IPS-15b (cell line): ENCODE results near the gene AVP.
"Not testable (repeated sequence)": the region's sequence is repeated elsewhere in the genome, so short reads cannot be mapped to it uniquely, and the experiment has no call there.

ENCODE experiments used
- H3K27me3 ChIP-seq: one replicate; pipeline ENCODE4 v1.6.1; 2013; ENCODE audit warnings: low read length; ENCODE audit not compliant: control insufficient read depth, insufficient read depth
- H3K36me3 ChIP-seq: one replicate; pipeline ENCODE4 v1.6.1; 2013; ENCODE audit warnings: low read length; ENCODE audit not compliant: control insufficient read depth, insufficient read depth
- H3K4me1 ChIP-seq: one replicate; pipeline ENCODE4 v1.6.1; 2013; ENCODE audit warnings: mild to moderate bottlenecking, low read length; ENCODE audit not compliant: control insufficient read depth, insufficient read depth
- H3K4me3 ChIP-seq: one replicate; pipeline ENCODE4 v1.5.1; 2013; ENCODE audit warnings: low read depth, low read length
- H3K9ac ChIP-seq: one replicate; pipeline ENCODE4 v1.6.1; 2013; ENCODE audit warnings: low read depth, mild to moderate bottlenecking, low read length
- H3K9me3 ChIP-seq: one replicate; pipeline ENCODE4 v1.6.1; 2013; ENCODE audit warnings: mild to moderate bottlenecking, low read length; ENCODE audit not compliant: control insufficient read depth, insufficient read depth

AVP gene, protein sequence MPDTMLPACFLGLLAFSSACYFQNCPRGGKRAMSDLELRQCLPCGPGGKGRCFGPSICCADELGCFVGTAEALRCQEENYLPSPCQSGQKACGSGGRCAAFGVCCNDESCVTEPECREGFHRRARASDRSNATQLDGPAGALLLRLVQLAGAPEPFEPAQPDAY

DNA sequence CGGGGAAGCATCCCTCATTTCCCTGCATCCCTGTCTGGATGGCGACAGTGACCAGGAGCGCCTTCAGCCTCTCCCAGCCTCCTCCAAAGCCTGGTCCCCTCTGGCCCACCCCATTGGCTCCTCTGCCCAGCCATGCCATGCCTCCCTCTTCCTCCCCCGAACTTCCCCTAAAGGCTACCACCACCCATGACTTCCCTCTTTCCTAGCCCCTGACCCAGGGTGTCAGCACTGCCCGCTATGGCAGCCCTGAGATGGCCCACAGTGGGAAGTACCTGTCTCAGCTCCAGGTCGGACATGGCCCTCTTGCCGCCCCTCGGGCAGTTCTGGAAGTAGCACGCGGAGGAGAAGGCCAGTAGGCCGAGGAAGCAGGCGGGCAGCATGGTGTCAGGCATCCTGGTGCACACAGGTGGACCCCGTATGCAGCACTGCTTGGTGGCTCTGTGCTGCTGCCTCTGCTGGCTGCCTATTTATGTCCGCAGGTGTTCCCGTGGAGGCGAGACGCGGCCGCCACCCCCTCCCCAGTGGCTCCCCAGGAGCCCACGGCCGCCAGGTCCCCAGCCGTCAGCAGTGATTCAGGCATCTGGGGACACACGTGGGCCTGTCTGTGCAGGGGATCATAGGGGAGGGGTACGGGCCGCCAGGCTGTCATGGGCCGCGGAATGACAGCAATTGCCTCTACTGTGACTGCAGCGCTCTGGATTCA is at the start of gene AVP:
Gene AVP, minus strand, starts transcription at position 442 of the 703 bp plus-strand sequence. Its CDS starts 50 bp downstream, at position 392.
- Histone ChIP-seq H3K9ac (no peak within 1 kb of the TSS), H3K4me1 (peaks cover 2% of the 10 kb centered on the region)

DNA sequence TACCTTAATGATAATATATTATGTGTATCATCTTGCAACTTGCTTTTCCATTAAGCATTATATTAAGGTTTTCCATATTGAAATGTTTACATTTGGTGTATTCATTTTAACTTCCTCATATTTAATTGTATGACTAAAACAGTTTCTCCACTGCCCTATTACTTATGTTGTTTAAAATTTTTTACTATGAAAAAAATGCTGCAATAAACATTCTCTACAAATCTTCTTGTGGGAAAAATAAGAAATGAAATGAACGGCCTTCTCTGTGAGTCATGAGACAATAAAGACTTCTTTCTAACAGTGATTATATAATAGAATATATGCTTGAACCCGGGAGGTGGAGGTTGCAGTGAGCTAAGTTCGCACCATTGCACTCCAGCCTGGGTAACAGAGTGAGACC is 49.6 kb upstream of the AVP start:
- H3K4me1 ChIP-seq, result no peaks in the 10 kb centered on the region
- H3K9me3 ChIP-seq, result no peaks in the 10 kb centered on the region
- H3K27me3 ChIP-seq, result no peaks in the 10 kb centered on the region
- H3K4me3 ChIP-seq, result no peak overlapping the region
- no peaks in the 10 kb centered on the region for H3K36me3 ChIP-seq
- H3K9ac ChIP-seq, result no peak overlapping the region

More for the DNA sequence above, at the start of gene AVP:
- H3K27me3 ChIP-seq, result peaks cover 42% of the 10 kb centered on the region
- no peaks in the 10 kb centered on the region for H3K9me3 ChIP-seq
- H3K4me3 ChIP-seq, result peak within 1 kb of the TSS; percentile 65
- no peaks in the 10 kb centered on the region for H3K36me3 ChIP-seq

- Histone ChIP-seq H3K4me3 (no peak overlapping the region), H3K36me3 (no peaks in the 10 kb centered on the region), H3K27me3 (no peaks in the 10 kb centered on the region), H3K9ac (no peak overlapping the region), H3K9me3 (no peaks in the 10 kb centered on the region), H3K4me1 (no peaks in the 10 kb centered on the region)
These were observed 48.6 kb upstream of the AVP start for GRCh38 chr20:3133155-3133554.

- H3K9me3 ChIP-seq, result no peaks in the 10 kb centered on the region
- H3K9ac ChIP-seq, result no peak overlapping the region
- H3K27me3 ChIP-seq, result no peaks in the 10 kb centered on the region
- no peaks in the 10 kb centered on the region for H3K36me3 ChIP-seq
- H3K4me3 ChIP-seq, result no peak overlapping the region
- H3K4me1 ChIP-seq, result no peaks in the 10 kb centered on the region
These were observed 45.6 kb upstream of the AVP start for GRCh38 chr20:3130051-3130600.

DNA sequence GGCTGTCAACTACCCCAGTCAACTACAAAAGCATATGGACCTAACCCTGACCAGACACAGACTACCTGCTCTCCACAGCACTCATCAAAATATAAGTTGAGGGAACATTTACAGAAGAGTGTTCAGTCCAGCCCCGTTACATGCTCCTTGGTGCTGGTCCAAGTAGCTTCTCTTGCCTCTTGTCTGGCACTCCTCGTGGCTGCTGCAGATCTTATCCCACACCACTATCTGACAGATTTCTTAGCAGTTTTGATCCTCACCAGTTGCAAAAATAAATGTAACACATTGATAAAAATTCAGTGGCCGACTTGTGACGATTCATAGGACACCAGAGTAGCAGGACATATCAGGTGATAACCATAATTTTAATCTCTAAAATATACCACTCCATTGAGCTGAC is 44.6 kb upstream of the AVP start:
- H3K9me3 ChIP-seq, result no peaks in the 10 kb centered on the region
- no peaks in the 10 kb centered on the region for H3K36me3 ChIP-seq
- no peaks in the 10 kb centered on the region for H3K4me1 ChIP-seq
- H3K4me3 ChIP-seq, result no peak overlapping the region
- no peaks in the 10 kb centered on the region for H3K27me3 ChIP-seq
- H3K9ac ChIP-seq, result no peak overlapping the region

GRCh38 chr20:3128275-3128984 is 43.9 kb upstream of the AVP start:
- Histone ChIP-seq H3K4me1 (no peaks in the 10 kb centered on the region), H3K9me3 (peaks cover under 1% of the 10 kb centered on the region), H3K27me3 (no peaks in the 10 kb centered on the region), H3K4me3 (no peak overlapping the region), H3K9ac (no peak overlapping the region), H3K36me3 (no peaks in the 10 kb centered on the region)

DNA sequence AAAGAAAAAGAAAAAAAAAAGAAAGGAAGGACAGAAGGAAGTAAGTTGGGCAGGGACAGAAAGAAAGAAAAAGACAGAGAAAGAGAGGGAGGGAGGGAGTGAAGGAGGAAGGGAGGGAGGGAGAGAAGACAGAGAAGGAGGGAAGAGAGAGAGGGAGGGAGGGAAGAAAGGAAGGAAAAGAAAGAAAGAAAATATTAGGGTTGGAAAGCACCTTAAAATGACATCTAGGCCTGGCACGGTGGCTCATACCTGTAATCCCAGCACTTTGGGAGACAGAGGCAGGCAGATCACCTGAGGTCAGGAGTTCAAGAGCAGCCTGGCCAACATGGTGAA is 42.0 kb upstream of the AVP start:
- peaks cover 7% of the 10 kb centered on the region for H3K9me3 ChIP-seq
- H3K9ac ChIP-seq, result no peak overlapping the region
- H3K4me3 ChIP-seq, result no peak overlapping the region
- no peaks in the 10 kb centered on the region for H3K27me3 ChIP-seq
- no peaks in the 10 kb centered on the region for H3K4me1 ChIP-seq
- H3K36me3 ChIP-seq, result peaks cover 9% of the 10 kb centered on the region

DNA sequence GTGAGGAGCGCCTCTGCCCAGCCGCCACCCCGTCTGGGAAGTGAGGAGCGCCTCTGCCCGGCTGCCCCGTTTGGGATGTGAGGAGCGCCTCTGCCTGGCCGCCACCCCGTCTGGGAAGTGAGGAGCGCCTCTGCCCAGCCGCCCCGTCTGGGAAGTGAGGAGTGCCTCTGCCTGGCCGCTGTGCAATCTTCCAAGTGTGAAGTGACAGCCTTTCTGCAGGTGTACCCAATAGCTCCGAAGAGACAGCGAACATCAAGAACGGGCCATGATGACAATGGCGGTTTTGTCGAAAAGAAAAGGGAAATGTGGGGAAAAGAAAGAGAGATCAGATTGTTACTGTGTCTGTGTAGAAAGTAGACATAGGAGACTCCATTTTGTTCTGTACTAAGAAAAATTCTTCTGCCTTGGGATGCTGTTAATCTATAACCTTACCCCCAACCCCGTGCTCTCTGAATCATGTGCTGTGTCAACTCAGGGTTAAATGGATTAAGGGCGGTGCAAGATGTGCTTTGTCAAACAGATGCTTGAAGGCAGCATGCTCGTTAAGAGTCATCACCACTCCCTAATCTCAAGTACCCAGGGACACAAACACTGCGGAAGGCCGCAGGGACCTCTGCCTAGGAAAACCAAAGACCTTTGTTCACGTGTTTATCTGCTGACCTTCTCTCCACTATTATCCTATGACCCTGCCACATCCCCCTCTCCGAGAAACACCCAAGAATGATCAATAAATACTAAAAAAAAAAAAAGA is 41.4 kb upstream of the AVP start:
- H3K27me3 ChIP-seq, H3K9me3 ChIP-seq, H3K9ac ChIP-seq, H3K4me1 ChIP-seq, H3K4me3 ChIP-seq: not testable (repeated sequence)
- peaks cover 12% of the 10 kb centered on the region for H3K36me3 ChIP-seq

GRCh38 chr20:3124773-3125560 is 40.4 kb upstream of the AVP start:
- H3K4me3 ChIP-seq, H3K4me1 ChIP-seq, H3K9ac ChIP-seq, H3K9me3 ChIP-seq, H3K27me3 ChIP-seq: not testable (repeated sequence)
- H3K36me3 ChIP-seq, result peaks cover 12% of the 10 kb centered on the region

DNA sequence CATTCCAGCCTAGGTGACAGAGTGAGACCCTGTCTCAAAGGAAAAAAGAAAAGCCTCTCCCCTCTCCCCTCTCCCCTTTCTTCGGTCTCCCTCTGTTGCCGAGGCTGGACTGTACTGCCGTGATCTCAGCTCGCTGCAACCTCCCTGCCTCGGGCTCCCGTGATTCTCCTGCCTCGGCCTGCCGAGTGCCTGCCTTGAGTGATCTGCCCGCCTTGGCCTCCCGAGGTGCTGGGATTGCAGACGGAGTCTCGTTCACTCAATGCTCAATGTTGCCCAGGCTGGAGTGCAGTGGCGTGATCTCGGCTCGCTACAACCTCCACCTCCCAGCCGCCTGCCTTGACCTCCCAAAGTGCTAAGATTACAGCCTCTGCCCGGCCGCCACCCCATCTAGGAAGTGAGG is 39.6 kb upstream of the AVP start:
- not testable (repeated sequence) for H3K4me1 ChIP-seq, H3K27me3 ChIP-seq, H3K9me3 ChIP-seq, H3K4me3 ChIP-seq, H3K9ac ChIP-seq
- peaks cover 12% of the 10 kb centered on the region for H3K36me3 ChIP-seq

GRCh38 chr20:3123542-3123941 is 39.0 kb upstream of the AVP start:
- peaks cover 12% of the 10 kb centered on the region for H3K36me3 ChIP-seq
- H3K27me3 ChIP-seq, result no peaks in the 10 kb centered on the region
- H3K9ac ChIP-seq, result no peak overlapping the region
- no peaks in the 10 kb centered on the region for H3K4me1 ChIP-seq
- H3K4me3 ChIP-seq, result no peak overlapping the region
- H3K9me3 ChIP-seq, result peaks cover 7% of the 10 kb centered on the region
